ENCODE results near the gene UVRAG. TPM values are rescaled to one million over a fixed set of nuclear protein-coding genes. Genes with fewer than 3 reads are reported as not detected.

The UVRAG gene
- total RNA-seq, 1 experiment from 2014 or later, result 31.3 TPM

DNA sequence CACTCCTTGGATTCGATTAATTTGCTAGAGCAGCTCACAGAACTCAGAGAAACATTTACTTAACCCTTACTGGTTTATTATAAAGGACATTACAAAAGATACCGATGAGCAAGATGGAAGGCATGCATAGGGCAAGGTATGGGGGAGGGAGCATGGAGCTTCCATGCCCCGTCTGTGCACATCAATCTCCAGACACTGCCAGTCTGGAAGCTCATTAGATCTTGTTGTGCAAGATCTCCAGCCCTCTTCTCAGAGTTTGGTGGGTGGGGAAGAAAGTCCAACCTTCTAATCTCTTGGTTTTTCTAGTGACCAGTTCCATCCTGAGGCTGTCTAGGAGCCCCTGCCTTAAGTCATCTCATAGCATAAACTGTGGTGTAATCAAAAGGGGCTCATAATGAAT is 190.7 kb downstream of the UVRAG start:
- H3K4me1 Mint-ChIP-seq (ENCODE audit: low read depth, unreplicated experiment), result no peaks in the 10 kb centered on the region
- CTCF ChIA-PET, result interaction anchor here (0.6 kb wide), 1 partner anchor 250 kb away, joined by 4 read pairs; no protein-coding TSS in a partner anchor
- H3K36me3 ChIP-seq (ENCODE audit: control insufficient read depth, insufficient read depth, low read length), result no peaks in the 10 kb centered on the region
- H3K9me3 Mint-ChIP-seq (ENCODE audit: unreplicated experiment), result no peaks in the 10 kb centered on the region
- DNase-seq, result no peak
- H3K4me3 Mint-ChIP-seq (ENCODE audit: unreplicated experiment), result no peak overlapping the region
- H3K36me3 Mint-ChIP-seq (ENCODE audit: insufficient read depth, unreplicated experiment), result peaks cover 16% of the 10 kb centered on the region
- intact Hi-C loops (cut with micrococcal nuclease; ENCODE audit: unreplicated experiment), result no loop called here
- H3K4me3 ChIP-seq (ENCODE audit: low read depth, low read length), result no peak overlapping the region
- BruUV-seq (replicated peaks), result no TSS peak
- POLR2A ChIA-PET, result no interaction called here
- H3K27me3 ChIP-seq (replicated peaks; ENCODE audit: control insufficient read depth, insufficient read depth, low read length), result no peaks in the 10 kb centered on the region
- no peaks in the 10 kb centered on the region for H3K27me3 Mint-ChIP-seq (ENCODE audit: insufficient read depth, unreplicated experiment)
- no peaks in the 10 kb centered on the region for H3K9me3 ChIP-seq
- no peaks in the 10 kb centered on the region for H3K4me1 ChIP-seq
- TF ChIP-seq, protein P1, sequence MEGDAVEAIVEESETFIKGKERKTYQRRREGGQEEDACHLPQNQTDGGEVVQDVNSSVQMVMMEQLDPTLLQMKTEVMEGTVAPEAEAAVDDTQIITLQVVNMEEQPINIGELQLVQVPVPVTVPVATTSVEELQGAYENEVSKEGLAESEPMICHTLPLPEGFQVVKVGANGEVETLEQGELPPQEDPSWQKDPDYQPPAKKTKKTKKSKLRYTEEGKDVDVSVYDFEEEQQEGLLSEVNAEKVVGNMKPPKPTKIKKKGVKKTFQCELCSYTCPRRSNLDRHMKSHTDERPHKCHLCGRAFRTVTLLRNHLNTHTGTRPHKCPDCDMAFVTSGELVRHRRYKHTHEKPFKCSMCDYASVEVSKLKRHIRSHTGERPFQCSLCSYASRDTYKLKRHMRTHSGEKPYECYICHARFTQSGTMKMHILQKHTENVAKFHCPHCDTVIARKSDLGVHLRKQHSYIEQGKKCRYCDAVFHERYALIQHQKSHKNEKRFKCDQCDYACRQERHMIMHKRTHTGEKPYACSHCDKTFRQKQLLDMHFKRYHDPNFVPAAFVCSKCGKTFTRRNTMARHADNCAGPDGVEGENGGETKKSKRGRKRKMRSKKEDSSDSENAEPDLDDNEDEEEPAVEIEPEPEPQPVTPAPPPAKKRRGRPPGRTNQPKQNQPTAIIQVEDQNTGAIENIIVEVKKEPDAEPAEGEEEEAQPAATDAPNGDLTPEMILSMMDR (IDR thresholded peaks at IDR 0.05; ENCODE audit: insufficient read depth in 1 of 2, low read depth in 1 of 2, low read length in 1 of 2, severe bottlenecking in 1 of 2, unreplicated experiment in 1 of 2), result no peak
- H3K27ac Mint-ChIP-seq (ENCODE audit: unreplicated experiment), result no peak overlapping the region

DNA sequence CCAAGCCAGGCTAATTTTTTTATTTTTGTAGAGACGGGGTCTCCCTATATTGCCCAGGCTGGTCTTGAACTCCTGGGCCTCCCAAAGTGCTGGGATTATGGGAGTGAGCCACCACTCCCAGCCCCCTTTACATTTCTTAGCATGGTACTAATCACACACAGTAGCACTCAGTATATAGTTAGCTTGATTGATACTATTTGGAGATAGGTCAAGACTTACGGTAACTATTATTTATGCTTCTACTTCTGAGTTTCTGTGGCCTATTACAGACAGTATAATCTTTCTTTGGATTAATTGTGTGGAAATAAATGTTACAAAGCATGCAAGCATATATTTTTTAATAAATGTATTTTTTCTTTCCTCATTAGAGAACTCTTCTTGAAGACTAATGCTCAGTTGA is 192.2 kb downstream of the UVRAG start:
- Mint-ChIP-seq H3K4me3 (ENCODE audit: unreplicated experiment) (no peak overlapping the region), H3K9me3 (ENCODE audit: unreplicated experiment) (no peaks in the 10 kb centered on the region), H3K27me3 (ENCODE audit: insufficient read depth, unreplicated experiment) (no peaks in the 10 kb centered on the region), H3K27ac (ENCODE audit: unreplicated experiment) (no peak overlapping the region), H3K4me1 (ENCODE audit: low read depth, unreplicated experiment) (no peaks in the 10 kb centered on the region), H3K36me3 (ENCODE audit: insufficient read depth, unreplicated experiment) (peaks cover 16% of the 10 kb centered on the region)
- Histone ChIP-seq H3K27me3 (replicated peaks; ENCODE audit: control insufficient read depth, insufficient read depth, low read length) (no peaks in the 10 kb centered on the region), H3K36me3 (ENCODE audit: control insufficient read depth, insufficient read depth, low read length) (no peaks in the 10 kb centered on the region), H3K9me3 (no peaks in the 10 kb centered on the region), H3K4me1 (no peaks in the 10 kb centered on the region), H3K4me3 (ENCODE audit: low read depth, low read length) (no peak overlapping the region)
- intact Hi-C loops (cut with micrococcal nuclease; ENCODE audit: unreplicated experiment), result no loop called here
- no peak for DNase-seq
- TF ChIP-seq, protein P1 (IDR thresholded peaks at IDR 0.05; ENCODE audit: insufficient read depth in 1 of 2, low read depth in 1 of 2, low read length in 1 of 2, severe bottlenecking in 1 of 2, unreplicated experiment in 1 of 2), result no peak
- POLR2A ChIA-PET, result no interaction called here
- CTCF ChIA-PET, result no interaction called here
- BruUV-seq (replicated peaks), result no TSS peak

DNA sequence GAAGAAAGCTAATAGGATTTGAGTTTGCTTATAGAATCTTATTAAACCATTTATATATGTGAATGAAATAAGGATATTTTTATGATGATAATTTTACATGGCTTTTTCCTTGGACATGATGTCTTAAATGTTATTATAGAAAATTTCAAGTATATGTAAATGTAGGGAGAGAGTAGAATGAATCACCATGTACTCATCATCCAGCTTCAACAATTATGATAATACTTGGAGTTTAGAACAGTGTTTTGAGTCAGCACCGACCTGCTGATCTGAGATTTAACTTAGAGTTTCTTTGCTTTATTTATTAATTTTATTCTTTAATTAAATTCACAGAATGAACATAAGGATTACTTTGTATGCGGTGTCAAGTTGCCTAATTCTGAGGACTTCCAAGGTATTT is 193.5 kb downstream of the UVRAG start:
- intact Hi-C loops (cut with micrococcal nuclease; ENCODE audit: unreplicated experiment), result no loop called here
- no peaks in the 10 kb centered on the region for H3K4me1 Mint-ChIP-seq (ENCODE audit: low read depth, unreplicated experiment)

More for the DNA sequence above, 193.5 kb downstream of the UVRAG start:
- no peak for DNase-seq
- ChIA-PET POLR2A (no interaction called here), CTCF (no interaction called here)
- Histone ChIP-seq H3K9me3 (no peaks in the 10 kb centered on the region), H3K4me3 (ENCODE audit: low read depth, low read length) (no peak overlapping the region), H3K4me1 (no peaks in the 10 kb centered on the region), H3K27me3 (replicated peaks; ENCODE audit: control insufficient read depth, insufficient read depth, low read length) (no peaks in the 10 kb centered on the region), H3K36me3 (ENCODE audit: control insufficient read depth, insufficient read depth, low read length) (no peaks in the 10 kb centered on the region)
- H3K9me3 Mint-ChIP-seq (ENCODE audit: unreplicated experiment), result no peaks in the 10 kb centered on the region
- no peak overlapping the region for H3K4me3 Mint-ChIP-seq (ENCODE audit: unreplicated experiment)
- H3K27me3 Mint-ChIP-seq (ENCODE audit: insufficient read depth, unreplicated experiment), result no peaks in the 10 kb centered on the region
- TF ChIP-seq, protein P1 (IDR thresholded peaks at IDR 0.05; ENCODE audit: insufficient read depth in 1 of 2, low read depth in 1 of 2, low read length in 1 of 2, severe bottlenecking in 1 of 2, unreplicated experiment in 1 of 2), result no peak
- H3K36me3 Mint-ChIP-seq (ENCODE audit: insufficient read depth, unreplicated experiment), result peaks cover 16% of the 10 kb centered on the region
- no TSS peak for BruUV-seq (replicated peaks)
- H3K27ac Mint-ChIP-seq (ENCODE audit: unreplicated experiment), result no peak overlapping the region

Data from Caco-2 (cell line).